Activated CD8-positive, alpha-beta T cell treated with anti-CD3 and anti-CD28 coated beads for 36 hours (primary cell): ENCODE results near the gene DSTN. TPM values are rescaled to one million over a fixed set of nuclear protein-coding genes. Genes with fewer than 3 reads are reported as not detected.

Source experiments
- ATAC-seq: fragments of 200-7000 bp; cut with Tn5 transposase; one replicate; pipeline ENCODE4 v1.10.0; 2021; ENCODE audit warnings: mild to moderate bottlenecking, moderate library complexity
- CTCF ChIA-PET: fragments of 350-600 bp; sonication (Branson Sonifier 250); formaldehyde crosslinking; loops from one replicate; lab custom pipeline; 2021; ENCODE audit warnings: antibody characterized with exemption; lab: Charles Lee
- POLR2A ChIA-PET: fragments of 350-600 bp; sonication (Branson Sonifier 250); formaldehyde crosslinking; loops from one replicate; lab custom pipeline; 2021; ENCODE audit warnings: antibody characterized with exemption; lab: Charles Lee
- DNase-seq: peaks from one replicate; pipeline ENCODE4 v3.0.0-alpha.2; 2020
- H3K27ac Mint-ChIP-seq: one replicate; pipeline ENCODE4 v1.8.0; 2021; ENCODE audit warnings: mild to moderate bottlenecking, mixed read lengths
- H3K27me3 Mint-ChIP-seq: one replicate; pipeline ENCODE4 v1.8.0; 2021; ENCODE audit warnings: mixed read lengths
- H3K36me3 Mint-ChIP-seq: one replicate; pipeline ENCODE4 v1.8.0; 2021; ENCODE audit warnings: low read depth, mixed read lengths
- H3K4me1 Mint-ChIP-seq: one replicate; pipeline ENCODE4 v1.8.0; 2021; ENCODE audit warnings: low read depth, mixed read lengths
- H3K4me3 Mint-ChIP-seq: one replicate; pipeline ENCODE4 v1.8.0; 2021; ENCODE audit warnings: mild to moderate bottlenecking, moderate library complexity, mixed read lengths
- H3K9me3 Mint-ChIP-seq: one replicate; pipeline ENCODE4 v1.8.0; 2021; ENCODE audit warnings: mixed read lengths
- intact Hi-C: fragments of 100-400 bp; cut with micrococcal nuclease; formaldehyde crosslinking; loops from one replicate; pipeline ENCODE4 v1.10.0; 2022
- total RNA-seq, 2 experiments: library from RNA; stranded (reverse); gene quantifications; one replicate each; pipeline ENCODE4 v1.2.3, GENCODE V29; 2021
- TF ChIP-seq, protein P1 (sequence below): fragments of 200-600 bp; IDR thresholded peaks from one replicate; pipeline ENCODE4 v1.8.0; 2022; ENCODE audit warnings: antibody characterized with exemption, mild to moderate bottlenecking

Gene DSTN
- total RNA-seq, 2 experiments from 2014 or later, result 55.5 to 56.4 TPM

DNA sequence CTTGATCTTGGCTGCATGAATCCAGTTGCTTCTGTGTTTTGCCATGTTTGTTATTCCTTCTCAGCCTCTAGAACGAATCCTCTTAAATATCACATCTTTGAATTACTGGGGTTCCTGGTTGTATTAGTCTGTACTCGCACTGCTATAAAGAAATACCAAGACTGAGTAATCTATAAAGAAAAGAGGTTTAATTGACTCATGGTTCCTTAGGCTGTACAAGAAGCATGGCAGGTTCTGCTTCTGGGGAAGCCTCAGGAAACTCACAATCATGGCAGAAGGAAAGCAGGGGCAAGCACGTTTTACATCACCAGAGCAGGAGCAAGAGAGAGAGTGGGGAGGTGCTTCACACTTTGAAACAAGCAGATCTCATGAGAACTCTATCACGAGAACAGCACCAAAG, 20.7 kb upstream of the DSTN start:
- H3K4me3 Mint-ChIP-seq, result no peak overlapping the region
- ChIA-PET CTCF (no interaction called here), POLR2A (no interaction called here)
- intact Hi-C loops, result no loop called here
- H3K27me3 Mint-ChIP-seq, result no peaks in the 10 kb centered on the region
- H3K36me3 Mint-ChIP-seq, result no peaks in the 10 kb centered on the region
- no peaks in the 10 kb centered on the region for H3K9me3 Mint-ChIP-seq
- ATAC-seq, result no peak
- no peak for DNase-seq
- TF ChIP-seq, protein P1, sequence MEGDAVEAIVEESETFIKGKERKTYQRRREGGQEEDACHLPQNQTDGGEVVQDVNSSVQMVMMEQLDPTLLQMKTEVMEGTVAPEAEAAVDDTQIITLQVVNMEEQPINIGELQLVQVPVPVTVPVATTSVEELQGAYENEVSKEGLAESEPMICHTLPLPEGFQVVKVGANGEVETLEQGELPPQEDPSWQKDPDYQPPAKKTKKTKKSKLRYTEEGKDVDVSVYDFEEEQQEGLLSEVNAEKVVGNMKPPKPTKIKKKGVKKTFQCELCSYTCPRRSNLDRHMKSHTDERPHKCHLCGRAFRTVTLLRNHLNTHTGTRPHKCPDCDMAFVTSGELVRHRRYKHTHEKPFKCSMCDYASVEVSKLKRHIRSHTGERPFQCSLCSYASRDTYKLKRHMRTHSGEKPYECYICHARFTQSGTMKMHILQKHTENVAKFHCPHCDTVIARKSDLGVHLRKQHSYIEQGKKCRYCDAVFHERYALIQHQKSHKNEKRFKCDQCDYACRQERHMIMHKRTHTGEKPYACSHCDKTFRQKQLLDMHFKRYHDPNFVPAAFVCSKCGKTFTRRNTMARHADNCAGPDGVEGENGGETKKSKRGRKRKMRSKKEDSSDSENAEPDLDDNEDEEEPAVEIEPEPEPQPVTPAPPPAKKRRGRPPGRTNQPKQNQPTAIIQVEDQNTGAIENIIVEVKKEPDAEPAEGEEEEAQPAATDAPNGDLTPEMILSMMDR, result no peak
- H3K4me1 Mint-ChIP-seq, result no peaks in the 10 kb centered on the region
- H3K27ac Mint-ChIP-seq, result no peak overlapping the region

DNA sequence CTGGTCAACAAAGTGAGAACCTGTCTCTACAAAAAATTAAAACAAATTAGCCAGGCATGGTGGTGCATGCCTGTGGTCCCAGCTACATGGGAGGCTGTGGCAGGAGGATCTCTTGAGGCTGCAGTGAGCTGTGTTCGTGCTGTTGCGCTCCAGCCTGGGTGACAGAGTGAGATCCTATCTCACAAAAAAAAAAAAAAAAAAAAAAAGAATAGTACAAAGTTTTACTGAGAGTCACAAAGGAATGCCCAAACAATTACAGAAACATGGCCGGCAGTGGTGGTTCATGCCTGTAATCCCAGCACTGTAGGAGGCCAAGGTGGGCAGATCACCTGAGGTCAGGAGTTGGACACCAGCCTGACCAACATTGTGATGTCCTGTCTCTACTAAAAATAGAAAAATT, 14.8 kb upstream of the DSTN start:
- H3K4me3 Mint-ChIP-seq, result no peak overlapping the region
- TF ChIP-seq, protein P1, result no peak
- H3K27me3 Mint-ChIP-seq, result no peaks in the 10 kb centered on the region
- CTCF ChIA-PET, result no interaction called here
- no peak overlapping the region for H3K27ac Mint-ChIP-seq
- no peaks in the 10 kb centered on the region for H3K9me3 Mint-ChIP-seq
- H3K4me1 Mint-ChIP-seq, result peaks cover 21% of the 10 kb centered on the region
- POLR2A ChIA-PET, result no interaction called here
- ATAC-seq (no peak), DNase-seq (no peak)
- no peaks in the 10 kb centered on the region for H3K36me3 Mint-ChIP-seq
- intact Hi-C loops, result no loop called here

DNA sequence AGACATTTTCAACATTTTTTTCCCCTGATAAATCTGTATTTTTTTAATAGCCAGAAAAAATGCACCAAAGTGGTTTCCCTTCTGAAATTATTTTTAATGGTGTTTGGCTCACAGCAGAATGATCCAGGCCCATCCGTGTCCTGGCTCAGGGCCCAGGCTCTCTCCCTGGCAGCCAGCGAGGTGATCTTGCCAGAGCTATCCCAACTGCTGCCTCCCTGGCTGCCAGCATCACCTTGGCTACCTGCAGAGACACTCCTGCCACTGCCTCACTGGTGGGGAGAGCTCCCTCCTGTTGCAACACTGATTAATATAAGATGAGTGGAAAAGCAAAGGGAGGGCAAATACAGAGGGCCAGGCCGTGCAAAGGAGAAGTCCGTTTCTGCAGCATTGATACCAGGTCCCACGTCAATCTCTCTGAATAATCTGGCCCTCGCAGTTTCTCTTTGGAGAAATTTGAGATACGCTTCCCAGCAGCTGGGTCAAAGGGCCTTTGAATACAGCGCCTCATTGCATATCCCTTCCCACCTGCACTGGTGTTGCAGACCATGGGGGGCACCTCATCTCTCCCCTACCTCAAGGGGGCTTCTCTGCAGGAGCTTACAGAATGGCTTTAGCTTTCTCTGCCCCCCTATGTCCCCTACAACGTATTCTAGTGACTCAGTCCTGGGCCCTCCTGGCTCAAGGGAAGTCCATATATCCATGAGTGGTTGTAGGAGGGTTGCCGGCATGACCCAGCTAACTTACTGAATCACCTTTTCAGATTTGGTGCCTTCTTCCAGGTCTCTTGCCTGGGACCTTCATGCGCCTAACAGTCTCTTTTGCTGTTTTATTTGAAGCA, 12.8 kb upstream of the DSTN start:
- intact Hi-C loops, result no loop called here
- CTCF ChIA-PET, result interaction anchor here (1.4 kb wide), 1 partner anchor 52 kb away, joined by 3 read pairs; no protein-coding TSS in a partner anchor
- DNase-seq (no peak), ATAC-seq (no peak)
- Mint-ChIP-seq H3K9me3 (no peaks in the 10 kb centered on the region), H3K27ac (no peak overlapping the region), H3K4me3 (no peak overlapping the region), H3K4me1 (peaks cover 33% of the 10 kb centered on the region), H3K27me3 (no peaks in the 10 kb centered on the region), H3K36me3 (no peaks in the 10 kb centered on the region)
- TF ChIP-seq, protein P1, result no peak
- POLR2A ChIA-PET, result interaction anchor here (0.7 kb wide), 1 partner anchor 53 kb away, joined by 3 read pairs; no protein-coding TSS in a partner anchor

DNA sequence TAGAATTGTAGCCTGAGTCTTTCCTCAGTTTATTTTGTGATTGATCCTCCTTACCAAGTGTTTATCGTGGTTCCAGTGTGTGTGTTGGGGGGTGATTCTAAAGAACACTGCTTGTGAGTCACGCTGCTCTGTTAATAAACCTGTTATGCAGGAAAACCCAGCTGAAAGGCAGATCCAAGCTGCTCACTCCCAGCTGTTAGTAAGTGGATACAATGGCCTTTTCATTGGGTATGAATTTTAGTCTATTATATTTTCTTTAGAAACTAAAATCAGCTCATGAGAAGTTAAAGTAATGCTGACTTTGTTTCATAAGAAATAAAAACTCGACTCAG, 12.2 kb upstream of the DSTN start:
- Mint-ChIP-seq H3K4me1 (peaks cover 33% of the 10 kb centered on the region), H3K36me3 (no peaks in the 10 kb centered on the region), H3K27ac (no peak overlapping the region), H3K27me3 (no peaks in the 10 kb centered on the region), H3K4me3 (no peak overlapping the region), H3K9me3 (no peaks in the 10 kb centered on the region)
- intact Hi-C loops, result no loop called here
- TF ChIP-seq, protein P1, result no peak
- ChIA-PET POLR2A (interaction anchor here (0.7 kb wide), 1 partner anchor 54 kb away, joined by 3 read pairs; no protein-coding TSS in a partner anchor), CTCF (interaction anchor here (1.4 to 1.9 kb wide), 2 partner anchors 13 to 53 kb away, joined by 3 to 4 read pairs; no protein-coding TSS in a partner anchor)
- ATAC-seq, result no peak
- DNase-seq, result no peak
